RWPE2 (cell line): Measurements from ENCODE around the gene PLCH1.

Source experiments
- ATAC-seq: fragments of 200-7000 bp; cut with Tn5 transposase; 3 replicates; pipeline ENCODE4 v1.9.1; 2021; ENCODE audit warnings: low read depth
- DNase-seq: peaks from one replicate; pipeline ENCODE4 v3.0.0-alpha.2; 2020; ENCODE audit warnings: low spot score
- H3K27ac ChIP-seq: fragments of 450-650 bp; 2 replicates; pipeline ENCODE4 v1.5.1; 2017; ENCODE audit warnings: mild to moderate bottlenecking; ENCODE audit not compliant: poor library complexity, severe bottlenecking
- H3K27me3 ChIP-seq: fragments of 250-450 bp; sonication (Bioruptor Pico); 2 replicates; pipeline ENCODE4 v1.5.1; 2021; ENCODE audit warnings: mild to moderate bottlenecking, moderate library complexity; ENCODE audit not compliant: insufficient read depth, poor library complexity, severe bottlenecking
- H3K36me3 ChIP-seq: fragments of 250-450 bp; sonication (Bioruptor Pico); 2 replicates; pipeline ENCODE4 v1.5.1; 2020; ENCODE audit warnings: low read depth, mild to moderate bottlenecking, moderate library complexity
- H3K4me1 ChIP-seq: fragments of 250-450 bp; sonication (Bioruptor Pico); 2 replicates; pipeline ENCODE4 v1.5.1; 2021; ENCODE audit warnings: mild to moderate bottlenecking, moderate library complexity; ENCODE audit not compliant: insufficient read depth, poor library complexity, severe bottlenecking
- H3K4me3 ChIP-seq: fragments of 250-450 bp; sonication (Bioruptor Pico); 2 replicates; pipeline ENCODE4 v1.5.1; 2021; ENCODE audit warnings: mild to moderate bottlenecking, moderate library complexity; ENCODE audit not compliant: severe bottlenecking
- H3K9me3 ChIP-seq: fragments of 250-450 bp; sonication (Bioruptor Pico); 2 replicates; pipeline ENCODE4 v1.5.1; 2021; ENCODE audit warnings: mild to moderate bottlenecking, moderate library complexity; ENCODE audit not compliant: severe bottlenecking
- TF ChIP-seq, protein P1 (sequence below): fragments of 450-650 bp; IDR thresholded peaks from one replicate; pipeline ENCODE4 v1.5.1; 2017; ENCODE audit warnings: mild to moderate bottlenecking, moderate library complexity; ENCODE audit not compliant: poor library complexity, severe bottlenecking

The PLCH1 gene

DNA sequence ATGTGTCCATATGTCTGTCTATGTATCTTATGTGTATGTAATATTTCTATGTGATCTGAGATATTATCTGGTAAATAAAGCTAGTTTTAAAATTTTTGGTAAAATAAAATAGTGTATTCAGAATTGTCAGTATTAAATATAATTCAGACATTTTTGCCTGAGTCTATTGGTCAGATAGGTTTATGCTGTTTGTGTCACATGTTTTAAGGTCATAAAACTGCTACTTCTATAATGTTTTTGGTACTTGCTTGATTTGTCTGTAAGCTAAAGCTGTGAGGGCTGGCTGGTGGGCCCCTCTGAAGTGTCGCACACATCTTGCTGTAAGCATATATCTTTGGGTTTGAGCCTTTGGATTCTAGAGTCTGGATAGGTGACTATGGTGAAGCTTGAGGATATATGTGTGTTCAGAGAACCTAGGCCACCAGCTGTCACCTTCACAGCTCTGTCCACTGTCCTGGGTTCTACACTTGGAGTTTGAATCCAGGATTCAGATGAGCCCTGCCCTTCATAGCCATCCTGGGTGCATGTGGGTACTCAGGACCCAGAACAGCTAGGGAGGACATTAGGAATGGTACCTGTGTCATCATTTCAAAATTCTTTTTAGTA, 379.6 kb downstream of the PLCH1 start:
- TF ChIP-seq, protein P1, sequence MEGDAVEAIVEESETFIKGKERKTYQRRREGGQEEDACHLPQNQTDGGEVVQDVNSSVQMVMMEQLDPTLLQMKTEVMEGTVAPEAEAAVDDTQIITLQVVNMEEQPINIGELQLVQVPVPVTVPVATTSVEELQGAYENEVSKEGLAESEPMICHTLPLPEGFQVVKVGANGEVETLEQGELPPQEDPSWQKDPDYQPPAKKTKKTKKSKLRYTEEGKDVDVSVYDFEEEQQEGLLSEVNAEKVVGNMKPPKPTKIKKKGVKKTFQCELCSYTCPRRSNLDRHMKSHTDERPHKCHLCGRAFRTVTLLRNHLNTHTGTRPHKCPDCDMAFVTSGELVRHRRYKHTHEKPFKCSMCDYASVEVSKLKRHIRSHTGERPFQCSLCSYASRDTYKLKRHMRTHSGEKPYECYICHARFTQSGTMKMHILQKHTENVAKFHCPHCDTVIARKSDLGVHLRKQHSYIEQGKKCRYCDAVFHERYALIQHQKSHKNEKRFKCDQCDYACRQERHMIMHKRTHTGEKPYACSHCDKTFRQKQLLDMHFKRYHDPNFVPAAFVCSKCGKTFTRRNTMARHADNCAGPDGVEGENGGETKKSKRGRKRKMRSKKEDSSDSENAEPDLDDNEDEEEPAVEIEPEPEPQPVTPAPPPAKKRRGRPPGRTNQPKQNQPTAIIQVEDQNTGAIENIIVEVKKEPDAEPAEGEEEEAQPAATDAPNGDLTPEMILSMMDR, result no peak
- H3K4me1 ChIP-seq, result no peaks in the 10 kb centered on the region
- H3K27ac ChIP-seq, result no peak overlapping the region
- DNase-seq (no peak), ATAC-seq (no peak)
- H3K4me3 ChIP-seq, result no peak overlapping the region
- no peaks in the 10 kb centered on the region for H3K36me3 ChIP-seq
- H3K9me3 ChIP-seq, result no peaks in the 10 kb centered on the region
- no peaks in the 10 kb centered on the region for H3K27me3 ChIP-seq

- Histone ChIP-seq H3K36me3 (no peaks in the 10 kb centered on the region), H3K4me1 (no peaks in the 10 kb centered on the region), H3K27ac (no peak overlapping the region), H3K9me3 (no peaks in the 10 kb centered on the region), H3K4me3 (no peak overlapping the region), H3K27me3 (no peaks in the 10 kb centered on the region)
- DNase-seq (no peak), ATAC-seq (no peak)
- TF ChIP-seq, protein P1, result no peak
These were observed 380.4 kb downstream of the PLCH1 start for GRCh38 chr3:155364492-155364891.

DNA sequence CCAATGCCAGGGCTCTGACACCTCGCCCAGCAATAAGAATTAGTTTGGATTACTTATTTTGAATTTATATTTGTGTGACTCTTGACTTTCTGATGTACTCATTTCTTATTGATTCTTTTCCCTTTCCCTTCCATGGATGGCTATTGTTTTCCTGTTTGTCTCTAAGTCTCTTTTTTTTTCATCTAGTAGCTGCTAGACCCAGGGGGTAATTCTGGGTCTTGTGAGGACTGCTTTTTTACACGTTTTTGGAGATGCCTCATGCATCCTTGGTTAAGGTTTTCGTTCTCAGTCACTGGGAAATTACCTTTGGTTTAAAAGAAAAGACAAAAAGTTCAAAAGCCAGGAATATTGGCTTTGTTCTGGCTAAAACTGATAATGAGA, 381.2 kb downstream of the PLCH1 start:
- DNase-seq (no peak), ATAC-seq (no peak)
- Histone ChIP-seq H3K4me3 (no peak overlapping the region), H3K27me3 (no peaks in the 10 kb centered on the region), H3K9me3 (no peaks in the 10 kb centered on the region), H3K36me3 (no peaks in the 10 kb centered on the region), H3K4me1 (no peaks in the 10 kb centered on the region), H3K27ac (no peak overlapping the region)
- TF ChIP-seq, protein P1, result no peak

- no peak for DNase-seq
- no peak overlapping the region for H3K27ac ChIP-seq
- no peak for ATAC-seq
- no peaks in the 10 kb centered on the region for H3K9me3 ChIP-seq
- no peaks in the 10 kb centered on the region for H3K4me1 ChIP-seq
- H3K36me3 ChIP-seq, result no peaks in the 10 kb centered on the region
- H3K27me3 ChIP-seq, result no peaks in the 10 kb centered on the region
- TF ChIP-seq, protein P1, result no peak
- H3K4me3 ChIP-seq, result no peak overlapping the region
These were observed 381.8 kb downstream of the PLCH1 start for GRCh38 chr3:155362808-155363689.

- no peak for DNase-seq
- H3K27ac ChIP-seq, result no peak overlapping the region
- TF ChIP-seq, protein P1, result no peak
- no peak for ATAC-seq
- H3K4me1 ChIP-seq, result no peaks in the 10 kb centered on the region
- no peaks in the 10 kb centered on the region for H3K9me3 ChIP-seq
- H3K4me3 ChIP-seq, result no peak overlapping the region
- H3K36me3 ChIP-seq, result no peaks in the 10 kb centered on the region
- no peaks in the 10 kb centered on the region for H3K27me3 ChIP-seq
These were observed 384.6 kb downstream of the PLCH1 start for GRCh38 chr3:155360281-155360680.
